K562 treated with DMSO at 1 percent for 24 hours (cell line): ENCODE measurements around the gene TAS1R1. TPM values are rescaled to one million over a fixed set of nuclear protein-coding genes. Genes with fewer than 3 reads are reported as not detected.

Experiments
- total RNA-seq: library from RNA; unstranded; fragments of 300-600 nt; gene quantifications from 2 replicates; pipeline ENCODE4 v1.2.3, GENCODE V29; 2022; ENCODE audit warnings: low read depth; ENCODE audit not compliant: insufficient read depth

TAS1R1 gene
- total RNA-seq: 0.29 and 0.52 TPM in 2 replicates

GRCh38 chr1:6554907-6555778 lies at the start of gene TAS1R1:
Gene TAS1R1 (plus strand): TSS chr1:6555307. CDS start chr1:6555374, 67 bp downstream.

GRCh38 chr1:6554031-6554906 lies 838 bp upstream of the TAS1R1 start, which contains the start of gene NOL9:
Gene NOL9 (minus strand): TSS chr1:6554513. CDS start chr1:6554502, 11 bp downstream.

GRCh38 chr1:6579374-6580118 lies 24.4 kb downstream of the TAS1R1 start, which contains the start of gene ZBTB48:
Gene ZBTB48 (plus strand): TSS chr1:6579994. CDS start chr1:6580610, 616 bp downstream.

GRCh38 chr1:6602669-6603237 lies 47.6 kb downstream of the TAS1R1 start, which contains the start of gene KLHL21:
Gene KLHL21 (minus strand): TSS chr1:6602869. CDS start chr1:6602817, 52 bp downstream.

GRCh38 chr1:6613361-6614018 lies 58.4 kb downstream of the TAS1R1 start, which contains the start of gene PHF13:
Gene PHF13 (plus strand): TSS chr1:6613731. CDS start chr1:6614067, 336 bp downstream.

DNA sequence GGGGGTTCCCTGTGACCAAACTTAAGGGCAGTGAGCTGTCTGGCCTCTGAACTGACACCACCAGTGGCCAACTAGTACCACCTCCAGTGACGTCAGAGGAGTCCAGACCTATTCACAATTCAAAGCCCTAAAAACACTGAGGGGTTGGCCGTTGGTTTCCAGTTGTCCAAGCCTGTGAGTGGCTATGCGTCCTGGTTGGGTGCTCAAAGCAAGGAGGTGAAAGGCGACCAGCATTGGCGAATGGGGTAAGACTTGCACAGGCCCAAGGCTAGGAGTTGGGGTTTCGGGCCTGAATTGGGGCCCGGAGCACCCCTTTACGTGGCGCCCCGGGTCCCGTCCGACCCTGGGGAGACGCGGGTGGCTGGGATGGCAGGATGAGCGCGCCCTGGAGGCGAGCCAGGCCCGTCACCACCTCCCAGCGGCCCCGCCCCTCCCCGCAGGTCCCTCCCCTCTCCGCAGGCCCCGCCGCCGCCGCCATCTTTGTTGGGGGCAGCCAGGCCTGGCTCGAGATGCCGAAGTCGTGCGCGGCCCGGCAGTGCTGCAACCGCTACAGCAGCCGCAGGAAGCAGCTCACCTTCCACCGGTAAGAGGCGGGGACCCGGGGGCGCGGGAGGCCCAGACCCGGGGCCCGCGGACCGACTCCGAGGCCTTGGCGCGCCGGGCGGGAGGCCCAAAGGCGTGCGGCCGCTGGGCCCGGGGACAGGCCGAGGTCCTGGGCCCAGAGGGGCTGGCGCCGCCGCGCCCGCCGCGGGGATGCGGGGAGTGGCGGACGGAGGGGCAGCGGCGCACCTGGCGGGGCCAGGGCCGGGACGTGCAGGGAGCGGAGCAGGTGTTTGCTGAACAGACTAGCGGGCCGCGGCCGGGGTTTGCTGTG lies 69.8 kb downstream of the TAS1R1 start, which contains the start of gene THAP3:
THAP3 (plus strand) TSS at position 159 of the 874 bp plus-strand sequence; CDS start at position 510, 351 bp downstream.

Other genes with a start within 250 kb of the TAS1R1 start
- 86.2 and 97.4 TPM in 2 replicates for gene ACOT7, start 161.5 kb upstream of the TAS1R1 start, total RNA-seq
- not detected in 2 replicates for gene HES2, start 135.4 kb upstream of the TAS1R1 start, total RNA-seq
- 4.8 and 7.7 TPM in 2 replicates for gene ESPN, start 130.5 kb upstream of the TAS1R1 start, total RNA-seq
- gene TNFRSF25, start 89.1 kb upstream of the TAS1R1 start, total RNA-seq: 1.1 TPM in 1 of 2 replicates, not detected in the other
- 0.09 TPM in 1 of 2 replicates, not detected in the other for gene PLEKHG5, start 63.6 kb upstream of the TAS1R1 start, total RNA-seq
- gene NOL9, start 794 bp upstream of the TAS1R1 start, total RNA-seq: 8.0 and 12.9 TPM in 2 replicates
- gene ZBTB48, start 24.7 kb downstream of the TAS1R1 start, total RNA-seq: 79.8 and 80.2 TPM in 2 replicates
- 91.9 and 95.6 TPM in 2 replicates for gene KLHL21, start 47.6 kb downstream of the TAS1R1 start, total RNA-seq
- gene PHF13, start 58.4 kb downstream of the TAS1R1 start, total RNA-seq: 22.4 and 24.6 TPM in 2 replicates
- gene THAP3, start 69.6 kb downstream of the TAS1R1 start, total RNA-seq: 39.9 and 42.9 TPM in 2 replicates
- gene DNAJC11, start 146.5 kb downstream of the TAS1R1 start, total RNA-seq: 31.7 and 38.1 TPM in 2 replicates
- 88.0 and 94.9 TPM in 2 replicates for gene CAMTA1, start 230.1 kb downstream of the TAS1R1 start, total RNA-seq